CD8-positive, alpha-beta memory T cell (primary cell): Measurements from ENCODE around the gene CCDC66. TPM values are rescaled to one million over a fixed set of nuclear protein-coding genes. Genes with fewer than 3 reads are reported as not detected.

ENCODE experiments used
- CTCF ChIA-PET: fragments of 350-600 bp; sonication (Branson Sonifier 250); formaldehyde crosslinking; loops from one replicate; lab custom pipeline; 2021; ENCODE audit warnings: antibody characterized with exemption; lab: Charles Lee
- POLR2A ChIA-PET: fragments of 350-600 bp; sonication (Branson Sonifier 250); formaldehyde crosslinking; loops from one replicate; lab custom pipeline; 2021; ENCODE audit warnings: antibody characterized with exemption; lab: Charles Lee
- DNase-seq, 5 donors: peaks; one replicate each; pipeline versions ENCODE4 v3.0.0 to v3.0.0-alpha.2; 2020 to 2022; ENCODE audit warnings: mixed read lengths in 1 of 5
- H3K27ac ChIP-seq: one replicate; pipeline ENCODE4 v1.7.0; 2013; ENCODE audit warnings: low read depth, mild to moderate bottlenecking, low read length, moderate library complexity
- H3K27me3 ChIP-seq: 2 replicates; pipeline ENCODE4 v1.7.0; 2013; ENCODE audit warnings: low read length, mild to moderate bottlenecking; ENCODE audit not compliant: insufficient read depth, poor library complexity, severe bottlenecking
- H3K36me3 ChIP-seq: 2 replicates; pipeline ENCODE4 v1.7.0; 2013; ENCODE audit warnings: mild to moderate bottlenecking, low read length, moderate library complexity; ENCODE audit not compliant: insufficient read depth
- H3K4me1 ChIP-seq: 2 replicates; pipeline ENCODE4 v1.7.0; 2013; ENCODE audit warnings: mild to moderate bottlenecking, low read length, moderate library complexity; ENCODE audit not compliant: insufficient read depth
- H3K4me3 ChIP-seq: 2 replicates; pipeline ENCODE4 v1.7.0; 2013; ENCODE audit warnings: mild to moderate bottlenecking, low read length
- H3K9me3 ChIP-seq: 2 replicates; pipeline ENCODE4 v1.7.0; 2013; ENCODE audit warnings: mild to moderate bottlenecking, low read length
- H3K27ac Mint-ChIP-seq, 8 donors: one replicate each; pipeline ENCODE4 v1.8.0; 2020 to 2021; ENCODE audit warnings: mixed read lengths in 8 of 8, mild to moderate bottlenecking in 6 of 8, inconsistent platforms in 3 of 8, moderate library complexity in 3 of 8
- H3K27me3 Mint-ChIP-seq, 2 donors: one replicate each; pipeline ENCODE4 v1.8.0; 2020 to 2021; ENCODE audit warnings: mixed read lengths in 2 of 2, mild to moderate bottlenecking in 1 of 2, moderate library complexity in 1 of 2
- H3K36me3 Mint-ChIP-seq, 3 donors: one replicate each; pipeline ENCODE4 v1.8.0; 2020 to 2021; ENCODE audit warnings: mixed read lengths in 3 of 3, inconsistent platforms in 1 of 3, mild to moderate bottlenecking in 1 of 3
- H3K4me1 Mint-ChIP-seq, 3 donors: one replicate each; pipeline ENCODE4 v1.8.0; 2020 to 2021; ENCODE audit warnings: mixed read lengths in 3 of 3, inconsistent platforms in 1 of 3, mild to moderate bottlenecking in 1 of 3
- H3K4me3 Mint-ChIP-seq, 7 donors: one replicate each; pipeline ENCODE4 v1.8.0; 2020 to 2021; ENCODE audit warnings: mixed read lengths in 7 of 7, mild to moderate bottlenecking in 6 of 7, moderate library complexity in 4 of 7, inconsistent platforms in 2 of 7
- H3K9me3 Mint-ChIP-seq, 5 donors: one replicate each; pipeline ENCODE4 v1.8.0; 2020 to 2022; ENCODE audit warnings: mixed read lengths in 5 of 5, mild to moderate bottlenecking in 3 of 5, moderate library complexity in 2 of 5, inconsistent platforms in 1 of 5
- polyA plus RNA-seq: library from polyadenylated mRNA; unstranded; fragments of 300-500 nt; fragmentation: Illumina TruSeq; gene quantifications from one replicate; pipeline ENCODE4 v1.2.3, GENCODE V29; 2021
- total RNA-seq, 2 experiments: library from RNA; stranded (reverse); gene quantifications; one replicate each; pipeline ENCODE4 v1.2.3, GENCODE V29; 2021

The CCDC66 gene
- total and polyA plus RNA-seq, 3 experiments from 2014 or later, result 25.0 to 38.7 (median 35.7) TPM

- POLR2A ChIA-PET, result interaction anchor here (1.4 kb wide), 1 partner anchor 54 kb away, joined by 3 read pairs; the partner anchor contains the start of gene CCDC66
- Mint-ChIP-seq H3K36me3 (peaks cover 25 to 74% (median 42%) of the 10 kb centered on the region in 3 donors), H3K27ac (peak overlapping the region; percentile 20 to 91 (median 71)), H3K27me3 (no peaks in the 10 kb centered on the region), H3K4me1 (peaks cover 63 to 78% (median 74%) of the 10 kb centered on the region in 3 donors), H3K4me3 (peak overlapping the region in 3 of 7 donors; percentile 3 to 23 (median 9)), H3K9me3 (no peaks in the 10 kb centered on the region)
- H3K4me1 ChIP-seq, result peaks cover 48% of the 10 kb centered on the region
- CTCF ChIA-PET, result interaction anchor here (1.2 to 1.3 kb wide), 2 partner anchors 17 to 54 kb away, joined by 3 to 5 read pairs; partner anchors contain the start of gene CCDC66
- H3K27me3 ChIP-seq, result no peaks in the 10 kb centered on the region
- H3K4me3 ChIP-seq, result no peak overlapping the region
- no peak overlapping the region for H3K27ac ChIP-seq
- peaks cover 4% of the 10 kb centered on the region for H3K36me3 ChIP-seq
- no peak for DNase-seq
- no peaks in the 10 kb centered on the region for H3K9me3 ChIP-seq
Measured at GRCh38 chr3:56610669-56611335, 53.8 kb downstream of the CCDC66 start.

GRCh38 chr3:56611364-56611763 lies 54.4 kb downstream of the CCDC66 start:
- Histone ChIP-seq H3K36me3 (peaks cover under 1% of the 10 kb centered on the region), H3K27ac (no peak overlapping the region), H3K27me3 (no peaks in the 10 kb centered on the region), H3K4me3 (no peak overlapping the region), H3K4me1 (peaks cover 50% of the 10 kb centered on the region), H3K9me3 (no peaks in the 10 kb centered on the region)
- Mint-ChIP-seq H3K36me3 (peaks cover 28 to 74% (median 40%) of the 10 kb centered on the region in 3 donors), H3K4me1 (peaks cover 64 to 84% (median 79%) of the 10 kb centered on the region in 3 donors), H3K9me3 (no peaks in the 10 kb centered on the region), H3K27ac (peak overlapping the region in 7 of 8 donors; percentile 8 to 83 (median 71)), H3K4me3 (peak overlapping the region in 4 of 7 donors; percentile 3 to 52 (median 24)), H3K27me3 (no peaks in the 10 kb centered on the region)
- CTCF ChIA-PET, result interaction anchor here (1.2 to 1.3 kb wide), 2 partner anchors 18 to 55 kb away, joined by 3 to 5 read pairs; partner anchors contain the start of gene CCDC66
- DNase-seq, result no peak
- POLR2A ChIA-PET, result interaction anchor here (1.4 kb wide), 1 partner anchor 55 kb away, joined by 3 read pairs; the partner anchor contains the start of gene CCDC66

- peaks cover 5% of the 10 kb centered on the region for H3K36me3 ChIP-seq
- H3K36me3 Mint-ChIP-seq, result peaks cover 26 to 74% (median 37%) of the 10 kb centered on the region in 3 donors
- no peak overlapping the region for H3K27ac ChIP-seq
- no peaks in the 10 kb centered on the region for H3K9me3 ChIP-seq
- no peaks in the 10 kb centered on the region for H3K9me3 Mint-ChIP-seq
- no peaks in the 10 kb centered on the region for H3K27me3 ChIP-seq
- no peaks in the 10 kb centered on the region for H3K27me3 Mint-ChIP-seq
- no peak overlapping the region for H3K4me3 ChIP-seq
- DNase-seq, result no peak
- POLR2A ChIA-PET, result interaction anchor here (1.4 kb wide), 1 partner anchor 55 kb away, joined by 3 read pairs; the partner anchor contains the start of gene CCDC66
- H3K4me3 Mint-ChIP-seq, result peak overlapping the region; percentile 0 to 67 (median 49)
- CTCF ChIA-PET, result interaction anchor here (1.2 kb wide), 1 partner anchor 55 kb away, joined by 5 read pairs; the partner anchor contains the start of gene CCDC66
- peaks cover 54% of the 10 kb centered on the region for H3K4me1 ChIP-seq
- H3K4me1 Mint-ChIP-seq, result peaks cover 65 to 84% (median 79%) of the 10 kb centered on the region in 3 donors
- peak overlapping the region; percentile 8 to 95 (median 70) for H3K27ac Mint-ChIP-seq
Measured at GRCh38 chr3:56612146-56612545, 55.2 kb downstream of the CCDC66 start.

- no peak overlapping the region for H3K4me3 ChIP-seq
- DNase-seq, result no peak
- H3K4me1 ChIP-seq, result peaks cover 48% of the 10 kb centered on the region
- POLR2A ChIA-PET, result no interaction called here
- Mint-ChIP-seq H3K27me3 (no peaks in the 10 kb centered on the region), H3K36me3 (peaks cover 31 to 75% (median 32%) of the 10 kb centered on the region in 3 donors), H3K27ac (peak overlapping the region; percentile 57 to 95 (median 74)), H3K4me1 (peaks cover 56 to 81% (median 73%) of the 10 kb centered on the region in 3 donors), H3K4me3 (peak overlapping the region in 2 of 7 donors; percentile 33 to 49), H3K9me3 (no peaks in the 10 kb centered on the region)
- H3K36me3 ChIP-seq, result peaks cover 5% of the 10 kb centered on the region
- H3K9me3 ChIP-seq, result no peaks in the 10 kb centered on the region
- CTCF ChIA-PET, result no interaction called here
- no peak overlapping the region for H3K27ac ChIP-seq
- H3K27me3 ChIP-seq, result no peaks in the 10 kb centered on the region
Measured at GRCh38 chr3:56613016-56613415, 56.0 kb downstream of the CCDC66 start.

GRCh38 chr3:56616478-56617006 lies 59.6 kb downstream of the CCDC66 start:
- H3K27me3 Mint-ChIP-seq, result no peaks in the 10 kb centered on the region
- H3K36me3 Mint-ChIP-seq, result peaks cover 29 to 83% (median 35%) of the 10 kb centered on the region in 3 donors
- Histone ChIP-seq H3K27me3 (no peaks in the 10 kb centered on the region), H3K27ac (no peak overlapping the region), H3K4me3 (no peak overlapping the region), H3K4me1 (peaks cover 25% of the 10 kb centered on the region), H3K9me3 (no peaks in the 10 kb centered on the region), H3K36me3 (peaks cover 19% of the 10 kb centered on the region)
- H3K27ac Mint-ChIP-seq, result peak overlapping the region in 6 of 8 donors; percentile 4 to 72 (median 64)
- ChIA-PET CTCF (no interaction called here), POLR2A (no interaction called here)
- H3K9me3 Mint-ChIP-seq, result no peaks in the 10 kb centered on the region
- DNase-seq, result peak in 1 of 5 donors; percentile 16
- H3K4me1 Mint-ChIP-seq, result peaks cover 29 to 50% (median 41%) of the 10 kb centered on the region in 3 donors
- no peak overlapping the region for H3K4me3 Mint-ChIP-seq

GRCh38 chr3:56620371-56620770 lies 63.4 kb downstream of the CCDC66 start:
- H3K36me3 Mint-ChIP-seq, result peaks cover 18 to 91% (median 31%) of the 10 kb centered on the region in 3 donors
- H3K36me3 ChIP-seq, result peaks cover 40% of the 10 kb centered on the region
- H3K4me3 Mint-ChIP-seq, result no peak overlapping the region
- ChIA-PET CTCF (no interaction called here), POLR2A (no interaction called here)
- no peaks in the 10 kb centered on the region for H3K9me3 Mint-ChIP-seq
- no peak overlapping the region for H3K4me3 ChIP-seq
- H3K27ac ChIP-seq, result no peak overlapping the region
- H3K4me1 ChIP-seq, result peaks cover 6% of the 10 kb centered on the region
- no peaks in the 10 kb centered on the region for H3K9me3 ChIP-seq
- no peaks in the 10 kb centered on the region for H3K27me3 Mint-ChIP-seq
- no peak for DNase-seq
- peaks cover 17 to 36% (median 34%) of the 10 kb centered on the region in 3 donors for H3K4me1 Mint-ChIP-seq
- peak overlapping the region; percentile 0 to 77 (median 34) for H3K27ac Mint-ChIP-seq
- no peaks in the 10 kb centered on the region for H3K27me3 ChIP-seq

- Mint-ChIP-seq H3K36me3 (peaks cover 12 to 89% (median 26%) of the 10 kb centered on the region in 3 donors), H3K4me1 (peaks cover 12 to 26% (median 24%) of the 10 kb centered on the region in 3 donors), H3K4me3 (no peak overlapping the region), H3K27me3 (no peaks in the 10 kb centered on the region), H3K9me3 (no peaks in the 10 kb centered on the region), H3K27ac (peak overlapping the region in 5 of 8 donors; percentile 15 to 76 (median 38))
- H3K4me1 ChIP-seq, result peaks cover under 1% of the 10 kb centered on the region
- peaks cover 37% of the 10 kb centered on the region for H3K36me3 ChIP-seq
- H3K27me3 ChIP-seq, result no peaks in the 10 kb centered on the region
- ChIA-PET POLR2A (no interaction called here), CTCF (no interaction called here)
- no peak overlapping the region for H3K27ac ChIP-seq
- no peak for DNase-seq
- no peak overlapping the region for H3K4me3 ChIP-seq
- H3K9me3 ChIP-seq, result no peaks in the 10 kb centered on the region
Measured at GRCh38 chr3:56621681-56622080, 64.7 kb downstream of the CCDC66 start.
